Measurements from ENCODE around the gene ACTN4. TPM values are rescaled to one million over a fixed set of nuclear protein-coding genes. Genes with fewer than 3 reads are reported as not detected.

Gene ACTN4
- total and polyA plus RNA-seq, 2 experiments from 2014 or later = 68.9 to 427 TPM

GRCh38 chr19:38679839-38680238 is 32.4 kb downstream of the ACTN4 start:
- H3K4me3 ChIP-seq = no peak overlapping the region
- peaks cover 47% of the 10 kb centered on the region for H3K4me1 ChIP-seq (ENCODE audit: insufficient read depth)
- peaks cover 98% of the 10 kb centered on the region for H3K79me2 ChIP-seq (replicated peaks; ENCODE audit: insufficient read depth)
- no peak overlapping the region for H2AFZ ChIP-seq
- H3K36me3 ChIP-seq (ENCODE audit: insufficient read depth) = no peaks in the 10 kb centered on the region; the same call in 1 of the 2 replicates
- ATAC-seq (no peak), DNase-seq (ENCODE audit: low spot score) (no peak)
- H3K27ac ChIP-seq (ENCODE audit: low read depth) = peak overlapping the region; percentile 43; the same call in 1 of the 2 replicates
- Mint-ChIP-seq H3K27me3 (ENCODE audit: insufficient read depth, low read depth, poor library complexity) (peaks cover 13% of the 10 kb centered on the region), H3K4me1 (peaks cover 69% of the 10 kb centered on the region), H3K9me3 (peaks cover 5% of the 10 kb centered on the region; the same call in 1 of the 3 replicates), H3K36me3 (ENCODE audit: low read depth) (peaks cover 35% of the 10 kb centered on the region), H3K27ac (peak overlapping the region; percentile 38; the same call in 1 of the 2 replicates), H3K4me3 (no peak overlapping the region; the same call in 2 of the 3 replicates)
- H3K9me2 ChIP-seq (ENCODE audit: insufficient read depth) = no peaks in the 10 kb centered on the region
- TF ChIP-seq ZNF331 (CRISPR knock-in tag; IDR thresholded peaks at IDR 0.05; ENCODE audit: low read depth) (no peak), POLR2AphosphoS5 (IDR thresholded peaks at IDR 0.05; ENCODE audit: low read depth) (no peak), ZNF462 (CRISPR knock-in tag; IDR thresholded peaks at IDR 0.05) (no peak), NANOG (IDR thresholded peaks at IDR 0.05; ENCODE audit: borderline replicate concordance) (no peak), JUNB (IDR thresholded peaks at IDR 0.05; ENCODE audit: unreplicated experiment) (no peak), CREB1 (CRISPR knock-in tag; IDR thresholded peaks at IDR 0.05; ENCODE audit: low read depth) (no peak), EZH2phosphoT487 (IDR thresholded peaks at IDR 0.05; ENCODE audit: unreplicated experiment) (no peak)
- H4K20me1 ChIP-seq (replicated peaks; ENCODE audit: insufficient read depth) = peaks cover 10% of the 10 kb centered on the region; the same call in 1 of the 2 replicates
- H3K27me3 ChIP-seq (ENCODE audit: insufficient read depth) = no peaks in the 10 kb centered on the region
- H3F3A ChIP-seq (replicated peaks; ENCODE audit: low read depth) = peaks cover 14% of the 10 kb centered on the region; the same call in 1 of the 2 replicates
- H3K4me2 ChIP-seq = no peak overlapping the region

Data from GM23338 (cell line).